HG03045 (cell line): ENCODE data around the gene TTC17.
"Not testable (repeated sequence)": the region's sequence is repeated elsewhere in the genome, so short reads cannot be mapped to it uniquely, and the experiment has no call there.

Experiments
- ATAC-seq: cut with Tn5 transposase; IDR thresholded peaks from one replicate; pipeline ENCODE4 v1.9.1; 2021; ENCODE audit warnings: mild to moderate bottlenecking, moderate library complexity; ENCODE audit not compliant: unreplicated experiment

Gene TTC17

DNA sequence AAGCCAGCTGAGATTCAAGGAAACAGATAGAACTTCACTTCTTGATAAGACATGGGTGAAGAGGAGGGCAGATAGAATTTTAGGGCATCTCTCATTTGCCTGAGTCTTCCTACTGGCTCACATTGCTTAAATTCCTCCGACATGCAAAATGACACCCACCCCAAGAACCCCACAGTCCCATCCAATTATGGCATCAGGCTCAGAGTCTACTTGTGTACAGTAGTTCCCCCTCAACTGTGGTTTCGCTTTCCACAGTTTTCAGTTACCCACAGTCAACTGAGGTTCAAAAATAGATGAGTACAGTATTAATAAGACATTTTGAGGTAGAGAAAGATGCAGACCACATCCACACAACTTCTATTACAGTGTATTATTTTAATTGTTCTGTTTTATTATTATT lies 99.8 kb downstream of the TTC17 start:
- no peak for ATAC-seq

DNA sequence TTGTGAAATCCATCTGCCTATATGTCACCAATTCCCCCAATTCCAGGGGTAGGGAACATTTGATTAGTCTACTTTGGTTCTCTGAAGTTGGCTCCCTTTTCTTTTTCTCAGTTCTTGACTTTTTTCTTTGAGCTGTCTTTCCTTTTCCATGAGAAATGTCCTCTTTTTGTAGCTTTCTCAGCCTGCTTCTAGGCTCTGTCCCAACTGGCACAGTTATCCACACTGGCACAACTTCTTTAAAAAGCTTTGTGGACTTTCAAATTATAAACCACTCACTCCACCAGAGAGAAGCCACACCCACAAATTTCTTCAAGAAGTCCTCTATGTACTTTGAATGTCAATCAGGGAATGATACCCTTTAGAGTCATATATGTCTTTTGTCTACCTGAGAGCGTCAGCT lies 100.5 kb downstream of the TTC17 start:
- no peak for ATAC-seq

DNA sequence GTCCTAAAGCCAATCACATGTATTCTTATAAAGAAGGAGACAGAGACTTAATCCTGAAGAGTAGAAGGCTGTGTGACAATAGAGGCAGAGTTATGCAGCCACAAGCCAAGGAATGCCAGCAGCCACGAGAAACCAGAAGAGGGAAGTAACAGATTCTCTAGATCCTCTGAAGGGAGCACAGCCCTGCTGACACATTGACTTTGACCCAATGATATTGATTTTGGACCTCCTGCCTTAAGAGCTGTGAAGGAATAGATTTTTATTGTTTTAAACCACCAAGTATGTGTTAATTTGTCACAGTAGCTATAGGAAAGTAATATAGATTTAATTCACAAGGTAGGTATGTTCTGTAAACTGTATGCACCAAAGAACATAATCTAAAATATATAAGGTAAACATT lies 103.6 kb downstream of the TTC17 start:
- no peak for ATAC-seq

DNA sequence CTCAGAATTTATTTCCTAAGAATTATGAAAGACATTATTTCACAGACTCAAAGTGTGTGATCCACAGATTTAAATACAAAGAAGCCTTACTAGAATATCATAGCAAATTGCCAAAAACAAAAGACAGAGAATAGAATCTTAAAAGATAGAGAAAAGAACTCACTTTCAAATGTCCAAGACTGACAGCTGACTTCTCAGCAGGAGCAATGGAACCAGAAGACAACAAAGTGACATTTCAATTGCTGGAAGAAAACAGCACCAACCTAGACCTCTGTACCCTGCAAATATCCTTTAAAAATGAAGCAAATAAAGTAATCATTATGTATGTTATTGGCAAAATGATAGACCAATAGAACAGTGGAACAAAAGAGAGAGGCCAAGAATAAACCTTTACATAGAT lies 109.2 kb downstream of the TTC17 start:
- ATAC-seq, result no peak

DNA sequence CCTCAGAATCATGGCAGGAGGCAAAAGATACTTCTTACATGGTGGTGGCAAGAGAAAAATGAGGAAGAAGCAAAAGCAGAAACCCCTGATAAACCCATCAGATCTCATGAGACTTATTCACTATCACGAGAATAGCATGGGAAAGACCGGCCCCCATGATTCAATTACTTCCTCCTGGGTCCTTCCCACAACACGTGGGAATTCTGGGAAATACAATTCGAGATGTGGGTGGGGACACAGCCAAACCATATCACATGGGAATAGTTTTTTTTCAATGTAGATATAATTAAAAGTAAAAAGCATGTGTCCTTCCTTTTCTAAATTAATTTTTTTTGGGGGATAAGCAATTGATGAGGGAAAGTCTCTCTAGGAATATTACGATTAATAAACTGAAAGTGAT lies 118.8 kb downstream of the TTC17 start:
- not testable (repeated sequence) for ATAC-seq

DNA sequence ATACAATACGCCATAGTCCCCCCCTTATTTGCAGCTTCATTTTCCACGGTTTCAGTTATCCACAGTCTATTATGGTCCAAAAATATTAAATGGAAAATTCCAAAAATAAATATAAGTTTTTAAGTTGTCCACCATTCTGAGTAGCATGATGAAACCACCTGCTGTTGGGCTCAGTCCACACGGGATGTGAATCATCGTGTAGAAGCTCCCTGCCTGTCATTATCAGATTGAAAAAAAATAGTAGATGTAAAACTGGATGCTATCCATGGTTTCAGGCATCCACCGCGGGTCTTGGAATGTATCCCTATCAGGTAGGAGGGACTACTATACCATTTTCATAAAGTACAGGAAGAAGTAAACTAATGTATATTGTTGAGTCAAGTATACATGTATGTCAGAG lies 127.4 kb downstream of the TTC17 start:
- ATAC-seq, result no peak

DNA sequence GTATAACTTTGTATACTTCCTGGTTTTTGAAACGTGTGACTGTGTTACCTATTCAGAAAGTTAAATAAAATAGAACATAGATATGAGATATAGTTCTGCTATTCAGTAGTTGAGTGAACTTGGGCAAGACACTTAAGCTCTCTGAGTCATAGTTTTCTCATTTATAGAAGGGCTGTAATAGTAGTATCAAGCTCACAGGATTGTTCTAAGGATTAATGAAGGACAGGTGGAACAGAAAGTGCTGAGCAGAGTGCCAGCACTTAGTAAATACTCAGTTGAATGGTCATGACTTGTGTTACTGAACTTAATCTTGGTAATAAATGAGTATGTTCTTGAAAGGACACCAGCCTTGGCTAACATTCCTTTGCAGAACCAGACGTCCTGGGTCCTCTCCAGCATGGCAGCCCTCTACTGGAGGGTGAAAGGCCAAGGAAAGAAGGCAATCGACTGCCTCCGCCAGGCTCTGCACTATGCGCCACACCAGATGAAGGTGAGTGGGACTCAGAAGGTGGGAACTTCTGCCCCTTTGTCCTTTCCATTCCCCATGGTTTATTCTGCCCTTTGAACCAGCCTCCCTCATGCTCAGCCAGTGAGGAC lies 131.2 kb downstream of the TTC17 start:
- ATAC-seq, result no peak

DNA sequence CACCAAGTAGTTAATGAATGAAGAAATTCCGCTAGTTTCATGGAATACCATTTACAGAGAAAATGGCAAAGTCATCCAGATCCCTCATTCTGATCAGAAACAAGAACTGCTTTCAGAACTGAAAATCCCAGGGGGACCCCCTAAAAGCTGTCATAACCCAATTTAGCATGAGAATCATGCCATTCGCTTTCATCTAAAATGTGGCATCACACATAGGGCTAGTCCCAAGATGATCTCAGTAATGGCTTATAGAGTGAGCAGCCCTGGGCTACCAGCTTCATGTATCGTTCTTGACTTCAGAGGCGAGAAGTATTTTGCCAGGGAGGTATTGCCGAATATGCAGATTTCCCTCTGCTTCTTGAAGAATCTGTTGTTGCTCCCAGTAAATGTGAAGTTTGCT lies 134.0 kb downstream of the TTC17 start:
- no peak for ATAC-seq

DNA sequence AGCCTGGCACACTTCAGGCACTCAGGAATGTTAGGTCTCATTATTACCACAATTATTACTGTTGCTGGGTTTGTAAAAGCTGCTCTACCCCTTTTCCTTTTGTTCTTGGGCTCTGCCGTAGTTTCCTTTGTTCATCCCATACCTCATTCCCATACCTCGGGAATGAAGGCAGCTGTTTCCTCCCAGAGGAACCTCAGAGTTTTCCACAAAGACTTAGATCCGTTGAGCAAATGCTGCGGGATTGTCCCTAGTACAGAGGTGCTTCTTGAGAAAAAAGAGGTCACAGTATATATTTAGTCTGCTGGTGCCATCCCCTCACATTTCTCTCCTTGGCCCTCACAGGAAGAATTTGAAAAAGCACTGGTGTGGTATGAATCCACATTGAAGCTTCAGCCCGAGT lies 134.7 kb downstream of the TTC17 start:
- no peak for ATAC-seq

DNA sequence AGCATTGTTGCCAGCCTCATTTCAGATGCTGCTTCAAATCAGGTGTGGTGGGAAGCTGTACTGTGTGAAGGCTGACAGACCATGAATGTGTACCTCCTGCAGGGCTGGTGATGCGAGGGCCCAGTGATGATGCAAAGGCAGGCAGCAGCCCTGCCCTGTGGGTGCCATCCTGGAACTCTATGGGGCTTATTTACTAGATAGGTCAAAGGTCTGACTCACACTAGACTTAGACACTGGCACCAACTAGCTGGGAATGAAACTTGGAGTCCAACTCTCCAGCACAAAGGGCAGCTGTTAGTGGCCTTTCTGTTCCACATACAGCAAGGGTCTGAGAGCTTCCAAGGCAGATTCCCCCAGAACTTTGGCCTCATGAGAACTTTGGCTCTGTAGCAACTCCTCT lies 138.4 kb downstream of the TTC17 start:
- no peak for ATAC-seq

DNA sequence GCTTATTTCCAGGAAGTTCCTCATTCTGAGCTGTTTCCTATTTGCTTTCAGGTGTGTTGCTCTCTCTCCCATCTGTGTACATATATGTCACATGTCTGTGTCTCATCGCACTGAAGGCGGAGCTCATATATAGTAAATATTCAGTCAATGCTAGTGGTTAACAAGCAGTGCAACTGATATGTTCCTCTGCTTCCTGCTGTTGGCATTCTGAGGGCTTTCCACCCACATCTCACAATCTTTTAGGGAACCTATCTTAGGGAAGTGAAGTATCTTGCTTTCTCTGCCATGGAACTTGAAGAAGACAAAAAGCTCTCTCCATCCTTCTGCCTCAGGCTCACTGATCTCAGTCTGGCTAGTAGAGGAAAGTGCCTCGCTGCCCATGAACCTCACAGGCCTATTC lies 139.8 kb downstream of the TTC17 start:
- no peak for ATAC-seq

DNA sequence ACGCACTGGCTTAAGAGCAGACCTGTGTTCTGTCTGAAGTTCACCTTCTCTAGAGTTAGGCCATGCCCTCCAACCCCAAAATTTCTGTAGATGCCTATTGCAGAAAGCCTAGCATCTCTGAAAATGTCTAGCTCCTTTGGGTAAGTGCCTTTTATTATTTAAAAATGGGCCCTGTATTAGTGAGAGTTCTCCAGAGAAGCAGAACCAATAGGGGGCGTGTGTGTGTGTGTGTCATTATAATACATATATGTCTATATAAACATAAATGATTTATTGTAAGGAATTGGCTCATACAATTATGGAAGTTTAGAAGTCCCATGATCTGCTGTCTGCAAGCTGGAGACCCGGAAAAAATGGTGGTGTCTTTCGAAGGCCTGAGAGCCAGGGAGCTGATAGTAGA lies 144.7 kb downstream of the TTC17 start:
- ATAC-seq, result no peak

DNA sequence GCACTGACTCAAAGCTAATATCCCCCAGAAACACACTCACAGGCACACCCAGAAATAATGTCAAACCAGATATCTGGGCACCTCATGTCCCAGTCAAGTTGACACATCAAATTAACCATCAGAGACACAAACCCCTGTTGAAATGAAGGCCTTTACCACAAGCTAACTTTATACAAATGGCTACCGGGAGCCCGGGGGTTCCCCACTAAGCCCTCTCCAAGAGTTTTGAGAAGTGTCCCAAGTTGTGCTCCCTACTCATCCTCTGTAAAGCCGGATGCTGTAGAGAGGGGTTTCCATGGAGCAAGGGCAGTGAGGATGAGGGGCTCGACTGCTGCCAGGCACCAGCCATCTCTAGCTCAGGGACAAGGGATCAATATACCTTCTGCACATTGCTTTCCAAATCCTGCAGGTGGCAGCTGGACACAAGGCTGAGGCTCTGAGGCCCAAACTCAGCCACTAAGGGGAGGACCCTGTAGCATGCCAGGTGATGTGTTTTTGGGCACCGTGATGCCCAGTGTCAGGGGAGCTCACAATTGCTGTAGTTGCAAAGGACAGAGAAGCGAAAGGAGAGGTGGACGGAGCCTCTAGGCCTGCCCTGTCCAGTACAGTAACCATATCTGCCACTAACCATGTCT lies 145.7 kb downstream of the TTC17 start:
- no peak for ATAC-seq

DNA sequence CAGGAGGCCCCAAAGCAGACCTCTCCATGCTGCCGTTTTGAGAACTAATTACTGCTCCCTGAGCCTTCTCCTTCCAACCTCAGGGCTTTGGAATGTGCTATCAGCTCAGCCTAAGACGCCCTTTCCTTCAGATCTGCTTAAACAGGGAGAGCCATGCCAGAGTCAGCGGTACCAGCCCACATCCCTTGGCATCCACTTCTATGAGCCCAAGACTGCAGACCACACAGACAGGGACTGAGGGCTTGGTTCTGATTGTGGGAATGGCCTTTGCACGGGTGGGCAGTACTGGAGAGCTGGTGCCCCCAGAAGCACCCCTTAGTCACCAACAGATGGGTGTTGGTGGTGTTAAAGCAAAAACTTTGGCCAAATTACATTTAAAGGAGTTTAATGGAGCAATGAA lies 146.5 kb downstream of the TTC17 start:
- no peak for ATAC-seq

DNA sequence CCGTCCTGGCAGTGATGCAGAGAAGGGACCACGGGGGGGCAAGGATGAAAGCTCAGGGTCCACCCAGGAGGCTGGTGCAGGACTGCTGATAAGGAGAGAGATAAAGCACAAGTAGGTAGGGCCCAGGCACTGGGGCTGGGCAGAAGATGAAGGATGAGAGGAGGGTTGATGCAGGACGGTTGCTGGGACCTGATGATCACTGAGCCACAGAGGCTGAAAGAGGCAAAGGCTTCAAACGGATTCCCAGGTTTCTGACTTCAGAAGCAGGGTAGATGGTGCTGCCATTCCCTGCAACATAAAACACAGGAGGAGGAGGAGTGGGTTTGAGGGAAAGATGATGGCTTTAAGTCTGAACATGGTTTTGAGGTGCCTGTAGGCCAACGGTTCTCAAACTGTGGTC lies 148.5 kb downstream of the TTC17 start:
- no peak for ATAC-seq

DNA sequence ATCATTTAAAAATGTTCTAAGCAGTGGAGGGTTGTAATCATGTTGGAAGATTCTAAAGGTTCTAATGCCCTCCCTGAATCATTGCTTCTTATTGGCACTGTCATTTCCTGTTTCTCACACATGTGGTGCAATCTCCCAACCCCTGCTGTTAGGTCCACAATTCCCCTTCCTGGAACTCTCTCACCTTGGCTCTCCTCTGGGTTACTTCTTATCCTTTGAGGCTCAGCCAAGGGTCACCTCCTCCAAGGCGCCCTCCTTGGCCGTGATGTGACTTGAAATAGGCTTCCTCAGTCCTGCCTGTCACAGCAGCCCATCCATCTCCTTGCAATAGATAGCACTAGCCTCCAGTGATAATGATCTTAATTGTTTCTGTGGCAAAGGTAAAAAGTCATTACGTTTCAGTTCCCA lies 149.8 kb downstream of the TTC17 start:
- ATAC-seq, result no peak

DNA sequence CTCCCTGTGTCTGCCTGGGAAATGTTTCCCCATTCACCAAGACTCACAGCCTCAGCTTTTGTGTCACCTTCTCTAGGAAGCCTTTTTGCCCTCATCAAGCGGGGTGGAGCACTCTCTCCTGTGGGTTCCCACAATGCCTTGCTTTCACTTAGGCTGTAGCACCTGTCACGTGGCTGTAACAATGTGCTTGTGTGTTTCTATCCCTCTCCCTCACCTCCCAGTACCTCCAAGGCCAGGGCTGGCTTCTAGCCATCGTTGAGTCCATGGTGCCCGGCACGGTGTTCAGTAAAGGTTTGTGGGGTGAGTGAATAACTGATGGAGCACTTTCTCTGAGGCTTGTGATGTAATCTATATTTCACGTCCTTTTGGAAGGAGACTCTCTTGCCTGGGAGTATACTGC lies 153.2 kb downstream of the TTC17 start:
- ATAC-seq, result no peak

DNA sequence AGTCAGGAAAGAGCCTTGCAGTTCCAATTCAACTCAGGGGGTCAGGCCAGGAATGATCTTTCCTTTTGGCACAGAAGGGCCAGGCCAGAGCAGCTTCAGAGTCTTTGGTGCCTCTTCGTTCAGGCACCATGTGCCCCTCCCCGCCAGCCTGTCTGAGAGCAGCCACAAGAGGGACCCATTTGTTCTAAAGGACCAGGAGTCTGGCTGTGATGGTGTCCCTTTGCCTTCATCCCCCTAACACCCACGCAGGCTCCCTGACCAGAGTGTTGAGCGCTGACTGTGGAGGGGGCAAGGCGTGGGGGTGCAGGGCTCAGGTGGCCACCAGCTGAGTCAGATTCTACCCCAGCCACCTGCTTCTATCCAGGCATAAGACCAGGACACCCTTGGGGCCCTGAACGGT lies 156.4 kb downstream of the TTC17 start:
- no peak for ATAC-seq

DNA sequence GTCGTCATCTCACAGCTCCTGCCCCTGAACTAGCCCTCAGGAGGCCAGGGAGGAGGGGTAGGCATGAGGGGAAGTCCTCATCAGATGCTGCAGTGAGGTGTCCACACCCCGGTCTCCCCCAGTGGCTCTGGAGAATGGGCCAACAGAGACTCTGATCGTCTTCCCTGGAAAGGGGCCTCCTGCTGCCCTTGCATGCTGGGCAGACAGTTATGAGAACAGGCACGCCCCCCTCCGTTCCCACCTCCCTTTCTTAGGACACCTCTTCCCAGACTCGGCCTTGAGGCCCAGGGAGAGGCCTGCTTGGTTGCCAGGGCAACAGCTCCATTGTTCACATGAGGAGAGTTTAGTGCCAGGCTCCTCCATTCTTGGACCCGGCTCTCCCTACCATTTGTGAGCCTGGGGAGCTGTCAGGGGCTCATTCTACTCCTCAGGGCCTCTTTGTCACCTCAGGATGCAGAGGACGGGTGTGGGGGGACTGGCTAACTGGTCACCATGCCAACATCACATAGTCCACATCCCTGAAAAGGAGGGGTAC lies 157.7 kb downstream of the TTC17 start:
- ATAC-seq, result no peak

DNA sequence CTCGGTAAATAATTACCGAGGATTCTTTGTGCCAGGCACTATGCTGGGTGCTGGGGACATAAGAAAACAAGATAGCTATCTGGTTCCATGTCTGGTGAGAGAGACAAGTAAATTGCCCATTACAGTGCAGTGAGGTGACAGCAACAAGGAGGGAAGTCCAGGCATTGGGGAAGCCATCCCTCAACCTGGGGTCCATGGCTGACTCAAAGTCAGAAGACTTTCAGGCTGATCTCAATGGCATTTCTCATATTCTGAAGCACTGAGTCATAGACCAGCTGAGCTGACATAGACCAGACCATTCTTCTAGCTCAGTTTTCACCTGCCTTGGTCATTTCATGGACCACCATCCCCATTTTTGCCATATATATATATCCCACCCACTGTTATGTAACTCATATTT lies 158.8 kb downstream of the TTC17 start:
- no peak for ATAC-seq

DNA sequence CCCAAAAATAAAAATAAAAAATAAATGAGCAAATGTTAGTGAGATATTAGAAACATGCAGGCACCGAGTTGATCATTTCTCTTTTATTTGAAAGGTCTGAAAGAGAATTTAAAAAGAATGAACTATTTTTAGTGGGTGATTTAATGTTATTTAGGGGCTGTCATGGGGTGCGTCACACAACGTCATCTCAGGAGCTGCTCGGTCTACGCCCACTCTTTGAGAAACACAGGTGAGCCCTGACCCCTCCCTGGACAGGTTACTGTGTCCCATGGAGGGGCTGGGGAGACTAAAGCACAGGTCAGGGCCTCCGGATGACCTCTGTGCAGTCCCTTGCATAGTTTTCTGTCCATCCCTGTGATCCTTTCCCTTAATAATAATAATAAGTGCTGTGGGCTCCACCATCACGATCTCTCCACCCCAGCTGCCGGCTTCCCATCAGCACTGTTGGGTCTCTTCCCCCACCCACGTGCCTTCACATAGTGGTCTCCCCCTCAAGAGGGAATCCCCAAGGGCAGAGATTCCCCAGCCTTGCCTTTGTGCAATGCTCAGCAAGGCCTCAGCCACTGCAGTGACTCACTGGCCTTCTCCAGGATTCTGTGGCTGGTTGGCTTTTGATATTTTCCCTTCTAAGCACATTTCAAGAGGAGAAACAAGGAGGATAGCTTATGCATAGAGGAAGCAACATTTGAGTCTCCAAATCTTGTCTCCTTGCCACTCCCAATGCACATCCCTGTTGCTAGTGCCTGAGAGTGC lies 159.9 kb downstream of the TTC17 start:
- ATAC-seq, result no peak

DNA sequence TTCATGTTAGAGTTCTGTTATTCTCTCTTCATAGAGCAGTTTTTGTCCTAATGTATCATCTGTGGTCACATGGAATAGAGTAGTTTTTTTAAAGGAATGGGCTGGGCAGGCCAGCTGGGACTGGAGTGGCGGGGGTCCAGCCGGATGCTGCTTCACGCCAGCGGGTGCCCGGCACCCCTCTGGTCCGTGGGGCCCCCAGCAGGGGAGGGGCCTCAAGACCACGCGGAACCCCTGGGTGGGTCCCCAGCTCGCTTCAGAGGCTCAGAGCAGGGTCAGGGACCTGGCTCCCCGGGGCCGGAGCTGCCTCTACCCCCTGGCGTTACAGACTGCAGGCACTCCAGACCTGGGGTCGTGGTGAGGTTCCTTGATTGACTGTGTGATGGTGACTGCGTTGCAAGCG lies 162.8 kb downstream of the TTC17 start:
- ATAC-seq, result no peak
